ENCODE results near the gene SH3GLB1.

- TF ChIP-seq, protein P1, sequence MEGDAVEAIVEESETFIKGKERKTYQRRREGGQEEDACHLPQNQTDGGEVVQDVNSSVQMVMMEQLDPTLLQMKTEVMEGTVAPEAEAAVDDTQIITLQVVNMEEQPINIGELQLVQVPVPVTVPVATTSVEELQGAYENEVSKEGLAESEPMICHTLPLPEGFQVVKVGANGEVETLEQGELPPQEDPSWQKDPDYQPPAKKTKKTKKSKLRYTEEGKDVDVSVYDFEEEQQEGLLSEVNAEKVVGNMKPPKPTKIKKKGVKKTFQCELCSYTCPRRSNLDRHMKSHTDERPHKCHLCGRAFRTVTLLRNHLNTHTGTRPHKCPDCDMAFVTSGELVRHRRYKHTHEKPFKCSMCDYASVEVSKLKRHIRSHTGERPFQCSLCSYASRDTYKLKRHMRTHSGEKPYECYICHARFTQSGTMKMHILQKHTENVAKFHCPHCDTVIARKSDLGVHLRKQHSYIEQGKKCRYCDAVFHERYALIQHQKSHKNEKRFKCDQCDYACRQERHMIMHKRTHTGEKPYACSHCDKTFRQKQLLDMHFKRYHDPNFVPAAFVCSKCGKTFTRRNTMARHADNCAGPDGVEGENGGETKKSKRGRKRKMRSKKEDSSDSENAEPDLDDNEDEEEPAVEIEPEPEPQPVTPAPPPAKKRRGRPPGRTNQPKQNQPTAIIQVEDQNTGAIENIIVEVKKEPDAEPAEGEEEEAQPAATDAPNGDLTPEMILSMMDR (IDR thresholded peaks at IDR 0.05): peak in 1 of 3 donors; percentile 43
- TF ChIP-seq POLR2A (IDR thresholded peaks at IDR 0.05): no peak
Observed at GRCh38 chr1:86687595-86687994, 16.8 kb upstream of the SH3GLB1 start.
